Measurements from ENCODE around the gene CBX5.

DNA sequence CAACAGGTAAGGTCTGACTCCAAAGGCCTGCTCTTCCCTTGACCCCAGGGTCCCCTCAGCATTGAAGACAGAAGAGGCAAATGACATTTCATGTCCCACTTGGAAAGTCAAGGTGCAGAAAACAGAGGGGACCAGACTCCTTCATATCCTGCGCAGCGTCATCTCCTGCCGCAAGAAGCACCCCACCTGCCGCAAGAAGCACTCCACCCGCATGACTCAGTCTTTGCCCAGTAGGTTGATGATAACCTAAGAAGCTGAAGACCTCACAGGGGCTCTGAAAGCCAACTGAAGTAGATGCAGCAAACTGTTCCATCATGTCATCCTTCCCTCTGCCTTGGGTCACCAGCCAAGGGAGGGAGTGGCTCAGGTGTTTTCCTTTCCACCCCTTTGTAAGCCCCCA, 79.5 kb downstream of the CBX5 start:
- no peak for TF ChIP-seq SMARCA4 (IDR thresholded peaks at IDR 0.05)
- no peak for TF ChIP-seq RBM39 (optimal IDR thresholded peaks at IDR 0.05; ENCODE audit: low read depth, low read length)
- TF ChIP-seq, protein P1, sequence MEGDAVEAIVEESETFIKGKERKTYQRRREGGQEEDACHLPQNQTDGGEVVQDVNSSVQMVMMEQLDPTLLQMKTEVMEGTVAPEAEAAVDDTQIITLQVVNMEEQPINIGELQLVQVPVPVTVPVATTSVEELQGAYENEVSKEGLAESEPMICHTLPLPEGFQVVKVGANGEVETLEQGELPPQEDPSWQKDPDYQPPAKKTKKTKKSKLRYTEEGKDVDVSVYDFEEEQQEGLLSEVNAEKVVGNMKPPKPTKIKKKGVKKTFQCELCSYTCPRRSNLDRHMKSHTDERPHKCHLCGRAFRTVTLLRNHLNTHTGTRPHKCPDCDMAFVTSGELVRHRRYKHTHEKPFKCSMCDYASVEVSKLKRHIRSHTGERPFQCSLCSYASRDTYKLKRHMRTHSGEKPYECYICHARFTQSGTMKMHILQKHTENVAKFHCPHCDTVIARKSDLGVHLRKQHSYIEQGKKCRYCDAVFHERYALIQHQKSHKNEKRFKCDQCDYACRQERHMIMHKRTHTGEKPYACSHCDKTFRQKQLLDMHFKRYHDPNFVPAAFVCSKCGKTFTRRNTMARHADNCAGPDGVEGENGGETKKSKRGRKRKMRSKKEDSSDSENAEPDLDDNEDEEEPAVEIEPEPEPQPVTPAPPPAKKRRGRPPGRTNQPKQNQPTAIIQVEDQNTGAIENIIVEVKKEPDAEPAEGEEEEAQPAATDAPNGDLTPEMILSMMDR (IDR thresholded peaks at IDR 0.05 in 2 of 3, conservative IDR thresholded peaks at IDR 0.05 in 1 of 3; ENCODE audit: insufficient read depth in 2 of 3, low read depth in 1 of 3, low read length in 3 of 3), result no peak
- no peak for TF ChIP-seq TAF1 (IDR thresholded peaks at IDR 0.05; ENCODE audit: control insufficient read depth, extremely low read depth, insufficient read depth, low read length, severe bottlenecking)
